Muscle layer of duodenum (tissue), 2 donors: Measurements from ENCODE around the gene NAALADL1.

Experiments used
- H3K27ac ChIP-seq: one replicate; pipeline ENCODE4 v1.7.0; 2013; ENCODE audit warnings: mild to moderate bottlenecking, low read length
- H3K27me3 ChIP-seq: one replicate; pipeline ENCODE4 v1.7.0; 2013; ENCODE audit warnings: low read depth, mild to moderate bottlenecking, control low read depth, low read length
- H3K36me3 ChIP-seq, 2 donors: one replicate each; pipeline ENCODE4 v1.7.0; 2013; ENCODE audit warnings: low read length in 2 of 2, control low read depth in 1 of 2, mild to moderate bottlenecking in 1 of 2; ENCODE audit not compliant: insufficient read depth in 2 of 2, control insufficient read depth in 1 of 2
- H3K4me1 ChIP-seq, 2 donors: one replicate each; pipeline ENCODE4 v1.7.0; 2013; ENCODE audit warnings: low read length in 2 of 2, mild to moderate bottlenecking in 2 of 2, control low read depth in 1 of 2, moderate library complexity in 1 of 2; ENCODE audit not compliant: insufficient read depth in 2 of 2, control insufficient read depth in 1 of 2
- H3K4me3 ChIP-seq, 2 donors: one replicate each; pipeline ENCODE4 v1.7.0; 2013; ENCODE audit warnings: low read length in 2 of 2, low read depth in 1 of 2, mild to moderate bottlenecking in 1 of 2
- H3K9me3 ChIP-seq, 2 donors: one replicate each; pipeline ENCODE4 v1.7.0; 2013; ENCODE audit warnings: low read length in 2 of 2, control low read depth in 1 of 2, mild to moderate bottlenecking in 1 of 2; ENCODE audit not compliant: control insufficient read depth in 1 of 2
- donor health status: healthy.

The NAALADL1 gene

DNA sequence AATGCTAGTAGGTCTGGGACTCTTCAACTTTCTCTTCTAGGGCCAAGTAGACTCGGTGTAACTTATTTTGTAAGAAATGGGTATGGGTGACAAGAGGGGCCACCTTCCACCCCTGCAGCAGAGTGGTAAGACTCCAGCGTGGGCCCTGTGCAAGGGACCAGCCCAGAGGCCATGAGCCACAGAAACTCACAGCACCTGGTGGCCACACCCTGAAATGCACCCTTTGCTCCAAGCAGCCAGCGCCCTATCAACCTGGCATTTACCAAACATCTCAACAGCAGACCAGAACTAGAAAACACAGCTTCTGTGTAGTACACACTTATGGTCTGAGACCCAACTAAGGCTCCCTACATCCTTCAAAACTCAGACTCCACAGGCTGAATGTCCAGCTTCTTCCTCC, 19.8 kb upstream of the NAALADL1 start:
- no peak overlapping the region for H3K4me3 ChIP-seq
- H3K27ac ChIP-seq = no peak overlapping the region
- no peaks in the 10 kb centered on the region for H3K36me3 ChIP-seq
- no peaks in the 10 kb centered on the region for H3K9me3 ChIP-seq
- H3K4me1 ChIP-seq = no peaks in the 10 kb centered on the region
- no peaks in the 10 kb centered on the region for H3K27me3 ChIP-seq

GRCh38 chr11:65077451-65077850, 19.1 kb upstream of the NAALADL1 start:
- H3K36me3 ChIP-seq = no peaks in the 10 kb centered on the region
- H3K4me3 ChIP-seq = no peak overlapping the region
- H3K27ac ChIP-seq = no peak overlapping the region
- no peaks in the 10 kb centered on the region for H3K27me3 ChIP-seq
- H3K9me3 ChIP-seq = no peaks in the 10 kb centered on the region
- H3K4me1 ChIP-seq = no peaks in the 10 kb centered on the region

- H3K9me3 ChIP-seq = no peaks in the 10 kb centered on the region
- H3K4me1 ChIP-seq = no peaks in the 10 kb centered on the region
- H3K36me3 ChIP-seq = no peaks in the 10 kb centered on the region
- no peaks in the 10 kb centered on the region for H3K27me3 ChIP-seq
- no peak overlapping the region for H3K27ac ChIP-seq
- no peak overlapping the region for H3K4me3 ChIP-seq
Observed at GRCh38 chr11:65072631-65072966, 14.2 kb upstream of the NAALADL1 start.

DNA sequence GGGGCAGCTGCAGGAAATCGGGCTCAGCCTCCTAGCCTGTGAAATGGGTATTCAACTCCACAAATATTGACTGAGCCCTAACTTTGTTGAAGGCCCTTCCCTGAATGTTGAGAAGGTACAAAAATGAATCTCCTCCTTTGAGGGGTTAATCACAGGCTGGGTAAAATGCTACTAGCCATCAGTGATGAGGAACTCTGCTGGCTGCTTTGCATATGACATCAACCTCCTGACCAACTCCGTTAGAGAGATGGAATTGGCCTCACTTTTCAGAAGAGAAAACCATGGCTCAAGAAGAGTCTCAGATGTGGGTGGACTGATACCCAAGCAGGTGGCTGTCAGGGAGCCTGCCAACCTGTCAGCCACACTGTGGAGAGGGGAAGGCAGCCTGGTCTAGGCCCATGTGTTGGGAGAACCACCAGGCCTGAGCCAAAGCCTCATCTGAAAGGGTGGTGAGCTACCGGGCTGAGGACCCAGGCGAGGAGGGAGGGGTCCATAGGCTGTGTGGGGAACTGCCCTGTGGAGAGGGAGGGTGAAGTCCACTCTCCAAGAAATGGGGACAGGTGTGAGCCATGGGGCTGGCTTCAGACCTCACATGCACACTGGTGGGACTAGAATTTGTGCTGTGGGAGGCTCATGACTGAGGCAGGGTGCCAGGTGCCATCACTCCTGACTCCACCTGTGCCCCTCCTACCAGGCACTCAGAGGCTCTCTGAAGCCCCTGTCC, 13.7 kb upstream of the NAALADL1 start:
- no peaks in the 10 kb centered on the region for H3K27me3 ChIP-seq
- H3K9me3 ChIP-seq = no peaks in the 10 kb centered on the region
- H3K4me3 ChIP-seq = no peak overlapping the region
- H3K36me3 ChIP-seq = no peaks in the 10 kb centered on the region
- H3K27ac ChIP-seq = no peak overlapping the region
- no peaks in the 10 kb centered on the region for H3K4me1 ChIP-seq

GRCh38 chr11:65069217-65069616, 10.9 kb upstream of the NAALADL1 start:
- Histone ChIP-seq H3K27ac (no peak overlapping the region), H3K4me3 (no peak overlapping the region), H3K36me3 (no peaks in the 10 kb centered on the region), H3K27me3 (no peaks in the 10 kb centered on the region), H3K9me3 (no peaks in the 10 kb centered on the region), H3K4me1 (no peaks in the 10 kb centered on the region)

GRCh38 chr11:65067446-65067845, 9.1 kb upstream of the NAALADL1 start:
- no peaks in the 10 kb centered on the region for H3K36me3 ChIP-seq
- no peak overlapping the region for H3K4me3 ChIP-seq
- no peak overlapping the region for H3K27ac ChIP-seq
- no peaks in the 10 kb centered on the region for H3K4me1 ChIP-seq
- H3K27me3 ChIP-seq = no peaks in the 10 kb centered on the region
- no peaks in the 10 kb centered on the region for H3K9me3 ChIP-seq

DNA sequence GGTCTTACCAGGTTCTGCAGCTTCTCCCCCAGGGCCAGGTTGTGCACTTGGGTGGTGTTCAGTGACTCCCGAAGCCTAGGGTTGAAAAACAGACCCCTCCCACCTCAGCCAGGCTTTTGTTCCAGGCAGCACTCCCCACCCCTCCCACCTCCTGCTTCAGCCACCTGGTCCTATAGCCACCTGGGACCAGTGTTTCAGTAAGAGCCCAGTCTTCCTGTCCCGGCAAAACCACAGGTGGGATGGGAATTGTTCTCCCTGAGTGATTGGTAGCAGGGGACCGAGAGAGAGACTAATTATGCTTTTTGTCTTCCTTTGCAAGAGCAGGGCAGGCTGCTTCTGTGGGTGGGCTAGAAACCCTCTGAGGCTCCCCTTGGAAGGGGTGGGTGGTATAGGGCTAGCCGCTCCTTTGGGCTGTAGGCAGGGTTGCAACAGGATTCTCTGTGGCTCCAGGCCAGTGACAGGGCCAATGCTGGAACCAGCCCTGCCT, 8.5 kb upstream of the NAALADL1 start:
- Histone ChIP-seq H3K4me1 (no peaks in the 10 kb centered on the region), H3K27ac (no peak overlapping the region), H3K27me3 (no peaks in the 10 kb centered on the region)

GRCh38 chr11:65066315-65066714, 8.0 kb upstream of the NAALADL1 start:
- no peak overlapping the region for H3K27ac ChIP-seq
- no peaks in the 10 kb centered on the region for H3K9me3 ChIP-seq
- no peaks in the 10 kb centered on the region for H3K36me3 ChIP-seq
- H3K4me1 ChIP-seq = no peaks in the 10 kb centered on the region
- no peaks in the 10 kb centered on the region for H3K27me3 ChIP-seq
- no peak overlapping the region for H3K4me3 ChIP-seq

More for the DNA sequence above, 8.5 kb upstream of the NAALADL1 start:
- Histone ChIP-seq H3K36me3 (no peaks in the 10 kb centered on the region), H3K9me3 (no peaks in the 10 kb centered on the region), H3K4me3 (no peak overlapping the region)

- no peaks in the 10 kb centered on the region for H3K36me3 ChIP-seq
- no peak overlapping the region for H3K27ac ChIP-seq
Observed at GRCh38 chr11:65065851-65066250, 7.5 kb upstream of the NAALADL1 start.

GRCh38 chr11:65064847-65065240, 6.5 kb upstream of the NAALADL1 start:
- Histone ChIP-seq H3K4me1 (no peaks in the 10 kb centered on the region), H3K36me3 (no peaks in the 10 kb centered on the region), H3K9me3 (no peaks in the 10 kb centered on the region), H3K27ac (no peak overlapping the region), H3K4me3 (no peak overlapping the region), H3K27me3 (no peaks in the 10 kb centered on the region)

More at GRCh38 chr11:65065851-65066250, 7.5 kb upstream of the NAALADL1 start:
- Histone ChIP-seq H3K9me3 (no peaks in the 10 kb centered on the region), H3K4me1 (no peaks in the 10 kb centered on the region), H3K27me3 (no peaks in the 10 kb centered on the region), H3K4me3 (no peak overlapping the region)

DNA sequence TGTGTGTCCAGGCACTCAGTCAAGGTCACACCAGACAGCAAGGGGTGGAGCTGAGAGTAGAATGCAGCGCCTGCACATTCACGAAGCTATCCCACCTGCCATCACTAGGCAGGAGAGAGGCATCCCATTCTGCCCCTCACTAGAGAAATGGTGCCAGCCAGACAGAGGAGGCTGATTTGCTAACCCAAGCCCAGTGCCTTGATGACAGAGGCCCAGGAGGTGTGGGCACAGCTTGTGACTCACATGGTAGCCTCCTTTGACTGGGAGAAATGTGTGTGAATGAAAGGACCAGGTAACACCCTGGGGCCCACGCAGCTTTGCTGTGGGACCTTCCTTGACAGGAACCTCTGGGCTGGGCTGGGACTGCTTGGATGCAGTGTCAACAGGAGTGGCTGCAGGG, 5.2 kb upstream of the NAALADL1 start:
- Histone ChIP-seq H3K9me3 (no peaks in the 10 kb centered on the region), H3K4me3 (no peak overlapping the region), H3K27ac (no peak overlapping the region), H3K4me1 (no peaks in the 10 kb centered on the region), H3K27me3 (no peaks in the 10 kb centered on the region), H3K36me3 (no peaks in the 10 kb centered on the region)

DNA sequence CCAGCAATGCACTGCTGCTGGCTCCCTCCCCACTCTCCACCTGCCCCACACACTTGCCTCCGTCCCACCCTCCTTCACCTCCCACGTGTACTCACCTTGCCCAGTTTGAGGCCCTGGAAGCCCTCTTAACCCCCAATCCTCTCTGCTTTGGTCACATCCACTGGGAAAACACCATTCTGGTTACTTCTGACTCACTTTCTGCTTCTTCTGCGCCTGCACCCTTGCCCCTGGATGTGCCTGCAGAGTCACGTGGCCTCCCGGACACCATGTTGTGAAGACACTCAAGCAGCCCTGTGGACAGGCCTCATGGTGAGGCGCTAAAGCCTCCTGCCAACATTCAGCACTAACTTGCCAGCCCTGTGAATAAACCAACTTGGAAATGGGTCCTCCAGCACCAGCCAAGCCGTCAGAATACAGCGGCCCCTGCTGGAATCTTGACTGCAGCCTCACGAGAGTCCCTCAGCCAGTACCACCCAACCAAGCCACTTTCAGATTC, 2.6 kb upstream of the NAALADL1 start:
- H3K27ac ChIP-seq = no peak overlapping the region

More for the DNA sequence above, 2.6 kb upstream of the NAALADL1 start:
- Histone ChIP-seq H3K27me3 (no peaks in the 10 kb centered on the region), H3K9me3 (no peaks in the 10 kb centered on the region), H3K36me3 (no peaks in the 10 kb centered on the region), H3K4me3 (no peak overlapping the region), H3K4me1 (no peaks in the 10 kb centered on the region)
